Thyroid gland (tissue), 4 donors: Measurements from ENCODE around the gene SELP.

Experiments used
- CTCF ChIP-seq, 6 experiments: fragments of 200-600 bp in 3 of 6; fragments of 450-650 bp in 3 of 6; sonication (generic) in 3 of 6; IDR thresholded peaks; one replicate each; pipeline ENCODE4 v1.5.1; 2016 to 2019; ENCODE audit warnings: antibody characterized with exemption in 6 of 6, mild to moderate bottlenecking in 2 of 6, inconsistent platforms in 1 of 6, moderate library complexity in 1 of 6
- POLR2A ChIP-seq, 2 donors: fragments of 450-650 bp; IDR thresholded peaks; one replicate each; pipeline ENCODE4 v1.6.1; 2017; ENCODE audit warnings: antibody characterized with exemption in 2 of 2, mild to moderate bottlenecking in 2 of 2, moderate library complexity in 1 of 2

- no peak for TF ChIP-seq CTCF (IDR thresholded peaks at IDR 0.05)
- no peak for TF ChIP-seq POLR2A (IDR thresholded peaks at IDR 0.05)
Observed at GRCh38 chr1:169576935-169577331, 53.0 kb downstream of the SELP start.
